AG04450 (cell line): ENCODE results near the gene ASB12. TPM values are rescaled to one million over a fixed set of nuclear protein-coding genes. Genes with fewer than 3 reads are reported as not detected.
"Not testable (repeated sequence)": the region's sequence is repeated elsewhere in the genome, so short reads cannot be mapped to it uniquely, and the experiment has no call there.

Experiments used
- CTCF ChIA-PET: fragments of 300-600, 350-600 bp; formaldehyde crosslinking; extraction: SDS; loops from one replicate; lab custom pipeline; 2022; ENCODE audit warnings: antibody characterized with exemption, inconsistent platforms; lab: Charles Lee
- POLR2A ChIA-PET: fragments of 350-600 bp; formaldehyde crosslinking; extraction: SDS; loops from one replicate; lab custom pipeline; 2021; ENCODE audit warnings: antibody characterized with exemption, inconsistent platforms; lab: Yijun Ruan, JAX
- DNase-seq: peaks from one replicate; pipeline ENCODE4 v3.0.0-alpha.2; 2011; ENCODE audit warnings: low read depth, low spot score
- H3K27ac ChIP-seq: one replicate; pipeline ENCODE4 v1.5.1; 2012; ENCODE audit warnings: low read depth, low read length, control low read depth
- H3K27me3 ChIP-seq: one replicate; pipeline ENCODE4 v1.6.0; 2012; ENCODE audit warnings: low read length; ENCODE audit not compliant: control insufficient read depth, insufficient read depth
- H3K4me3 ChIP-seq: 2 replicates; pipeline ENCODE4 v1.5.1; 2011; ENCODE audit warnings: mild to moderate bottlenecking, low read depth, low read length, control low read depth
- H3K9me3 ChIP-seq: 2 replicates; pipeline ENCODE4 v1.5.1; 2012; ENCODE audit warnings: low read length; ENCODE audit not compliant: control insufficient read depth, insufficient read depth
- CTCF ChIP-seq: IDR thresholded peaks from 2 replicates; pipeline ENCODE4 v1.5.1; 2011; ENCODE audit warnings: low read depth, low read length, control low read depth, inconsistent platforms
- polyA minus RNA-seq: library from RNA; depleted of rRNA, polyadenylated mRNA; stranded (reverse); fragments of >200 nt; gene quantifications from 2 replicates; pipeline ENCODE4 v1.2.3, GENCODE V29; 2011; rRNA and poly(A)+ RNA removed
- polyA plus RNA-seq: library from polyadenylated mRNA; depleted of rRNA; stranded (reverse); fragments of >200 nt; gene quantifications from 2 replicates; pipeline ENCODE4 v1.2.3, GENCODE V29; 2011; rRNA removed

ASB12 gene
- not detected in 2 replicates for polyA plus RNA-seq
- polyA minus RNA-seq, result not detected in 2 replicates

- no peak within 1 kb of the TSS for H3K4me3 ChIP-seq
- POLR2A ChIA-PET, result no interaction called here
- CTCF ChIA-PET, result no interaction called here
Measured at GRCh38 chrX:64230123-64230970, at the start of gene ASB12. Gene ASB12 (minus strand): TSS chrX:64230607. CDS start chrX:64225650, 4,957 bp downstream.

GRCh38 chrX:64265265-64265664, 34.9 kb upstream of the ASB12 start:
- DNase-seq, result no peak
- Histone ChIP-seq H3K27me3 (no peaks in the 10 kb centered on the region), H3K9me3 (no peaks in the 10 kb centered on the region; the same call in 1 of the 2 replicates), H3K4me3 (no peak overlapping the region), H3K27ac (no peak overlapping the region)
- ChIA-PET POLR2A (no interaction called here), CTCF (no interaction called here)
- TF ChIP-seq CTCF, result no peak

More at GRCh38 chrX:64230123-64230970, at the start of gene ASB12:
- Histone ChIP-seq H3K27me3 (no peaks in the 10 kb centered on the region), H3K27ac (no peak within 1 kb of the TSS), H3K9me3 (no peaks in the 10 kb centered on the region)
- no peak for DNase-seq
- no peak for TF ChIP-seq CTCF

GRCh38 chrX:64229154-64229553, 1.3 kb downstream of the ASB12 start:
- TF ChIP-seq CTCF, result no peak
- H3K4me3 ChIP-seq, result no peak overlapping the region
- H3K27me3 ChIP-seq, result no peaks in the 10 kb centered on the region
- no peak overlapping the region for H3K27ac ChIP-seq
- DNase-seq, result no peak
- ChIA-PET CTCF (no interaction called here), POLR2A (no interaction called here)
- no peaks in the 10 kb centered on the region for H3K9me3 ChIP-seq

- no peak for TF ChIP-seq CTCF
- Histone ChIP-seq H3K4me3 (no peak overlapping the region), H3K9me3 (no peaks in the 10 kb centered on the region), H3K27me3 (no peaks in the 10 kb centered on the region), H3K27ac (no peak overlapping the region)
- no peak for DNase-seq
- ChIA-PET POLR2A (no interaction called here), CTCF (no interaction called here)
Measured at GRCh38 chrX:64218023-64218422, 12.4 kb downstream of the ASB12 start.

- H3K27me3 ChIP-seq, CTCF ChIA-PET, DNase-seq, H3K9me3 ChIP-seq, H3K4me3 ChIP-seq, POLR2A ChIA-PET, H3K27ac ChIP-seq: not testable (repeated sequence)
Measured at GRCh38 chrX:64213989-64214388, 16.4 kb downstream of the ASB12 start.
